A549 (cell line): Measurements from ENCODE around the gene DDX3X. TPM values are rescaled to one million over a fixed set of nuclear protein-coding genes. Genes with fewer than 3 reads are reported as not detected.
A peak's percentile ranks its signal among the peaks of the same experiment; 100 is the strongest.

Experiments
- ATAC-seq, 2 experiments: fragments of 200-7000 bp in 1 of 2; fragments of >200 bp in 1 of 2; cut with Nextera tagmentation in 1 of 2; cut with Tn5 transposase in 1 of 2; 3 replicates each; pipeline versions ENCODE4 v1.8.0 to v1.9.1; 2018 to 2020; ENCODE audit warnings: mild to moderate bottlenecking in 1 of 2, moderate library complexity in 1 of 2
- CTCF ChIA-PET: fragments of 300-600 bp; sonication (Branson Sonifier 250); formaldehyde crosslinking; extraction: SDS; loops from one replicate; lab custom pipeline; 2021; ENCODE audit warnings: antibody characterized with exemption, inconsistent platforms; lab: Yijun Ruan, JAX
- POLR2A ChIA-PET: fragments of 350-600 bp; formaldehyde crosslinking; extraction: SDS; loops from one replicate; lab custom pipeline; 2021; ENCODE audit warnings: antibody characterized with exemption, inconsistent platforms; lab: Yijun Ruan, JAX
- DNase-seq, 2 experiments: peaks; one replicate each; pipeline versions ENCODE4 v3.0.0 to v3.0.0-alpha.2; 2011 to 2016; ENCODE audit warnings: low read depth in 1 of 2, low spot score in 1 of 2
- FAIRE-seq: peaks from 2 replicates; lab custom pipeline; 2011; peaks lifted over from hg19 to GRCh38; lab: Jason Lieb, UNC
- H3K27ac ChIP-seq, 2 experiments: fragments of >200 bp; sonication (Bioruptor Twin); formaldehyde crosslinking; 3 replicates each; pipeline ENCODE4 v1.5.1; 2016 to 2017
- H3K4me1 ChIP-seq: fragments of >200 bp; sonication (Bioruptor Twin); formaldehyde crosslinking; 3 replicates; pipeline ENCODE4 v1.6.1; 2016
- H3K4me2 ChIP-seq: fragments of >200 bp; sonication (Bioruptor Twin); formaldehyde crosslinking; 3 replicates; pipeline ENCODE4 v1.6.1; 2016
- H3K4me3 ChIP-seq: fragments of >200 bp; sonication (Bioruptor Twin); formaldehyde crosslinking; 3 replicates; pipeline ENCODE4 v1.5.1; 2016
- H3K9me3 ChIP-seq: fragments of >200 bp; sonication (Bioruptor Twin); formaldehyde crosslinking; 3 replicates; pipeline ENCODE4 v1.6.1; 2016
- CBX2 ChIP-seq: fragments of 200-600 bp; sonication (generic); IDR thresholded peaks from 2 replicates; pipeline ENCODE4 v1.6.1; 2016; ENCODE audit warnings: low read depth, mild to moderate bottlenecking, borderline replicate concordance
- CBX8 ChIP-seq: fragments of 200-600 bp; sonication (generic); IDR thresholded peaks from 2 replicates; pipeline ENCODE4 v1.6.1; 2016
- CEBPB ChIP-seq, 2 experiments: fragments of >200 bp in 1 of 2; sonication (Bioruptor Twin) in 1 of 2; formaldehyde crosslinking in 1 of 2; IDR thresholded peaks; 2 replicates each; pipeline ENCODE4 v1.6.1; 2012 to 2016
- CHD2 ChIP-seq: fragments of 150-350 bp; IDR thresholded peaks from 2 replicates; pipeline ENCODE4 v1.6.1; 2014; ENCODE audit warnings: low read length; ENCODE audit not compliant: partially characterized antibody
- EP300 ChIP-seq, 2 experiments: fragments of >200 bp; sonication (Bioruptor Twin); formaldehyde crosslinking; IDR thresholded peaks; 2 replicates in 1 of 2; 3 replicates in 1 of 2; pipeline ENCODE4 v1.6.1; 2016 to 2017
- ESRRA ChIP-seq: fragments of 150-350 bp; IDR thresholded peaks from 2 replicates; pipeline ENCODE4 v1.6.1; 2014; ENCODE audit warnings: mild to moderate bottlenecking, low read length, borderline replicate concordance
- FOSL2 ChIP-seq, 2 experiments: fragments of 450-650 bp in 1 of 2; fragments of >200 bp in 1 of 2; sonication (Bioruptor Twin) in 1 of 2; formaldehyde crosslinking; IDR thresholded peaks; 2 replicates each; pipeline versions ENCODE4 v1.5.0 to v1.6.1; 2016 to 2020; ENCODE audit warnings: mild to moderate bottlenecking in 1 of 2, moderate library complexity in 1 of 2
- GATA3 ChIP-seq: IDR thresholded peaks from 2 replicates; pipeline ENCODE4 v1.6.1; 2012; ENCODE audit warnings: borderline replicate concordance
- HDAC2 ChIP-seq: fragments of 200-600 bp; sonication (generic); IDR thresholded peaks from 2 replicates; pipeline ENCODE4 v1.6.1; 2016
- HEYL ChIP-seq: fragments of 250-450 bp; sonication (Bioruptor Pico); IDR thresholded peaks from 2 replicates; pipeline ENCODE4 v1.8.0; 2021; ENCODE audit warnings: mild to moderate bottlenecking, moderate library complexity
- JUN ChIP-seq, 2 experiments: fragments of >200 bp; sonication (Bioruptor Twin); formaldehyde crosslinking; IDR thresholded peaks; 2 replicates in 1 of 2; 3 replicates in 1 of 2; pipeline ENCODE4 v1.6.1; 2016 to 2017
- JUNB ChIP-seq: fragments of >200 bp; sonication (Bioruptor Twin); formaldehyde crosslinking; IDR thresholded peaks from 2 replicates; pipeline ENCODE4 v1.6.1; 2016
- KDM5A ChIP-seq: fragments of 200-600 bp; sonication (generic); IDR thresholded peaks from 2 replicates; pipeline ENCODE4 v1.6.1; 2016; ENCODE audit warnings: antibody characterized with exemption, mild to moderate bottlenecking
- NR3C1 ChIP-seq: fragments of >200 bp; sonication (Bioruptor Twin); formaldehyde crosslinking; IDR thresholded peaks from 3 replicates; pipeline ENCODE4 v1.6.1; 2017
- PHF8 ChIP-seq: fragments of 200-600 bp; sonication (generic); IDR thresholded peaks from 2 replicates; pipeline ENCODE4 v1.6.1; 2016; ENCODE audit warnings: low read depth, mild to moderate bottlenecking, antibody characterized with exemption, moderate library complexity, borderline replicate concordance
- POLR2A ChIP-seq: IDR thresholded peaks from 2 replicates; pipeline ENCODE4 v1.6.1; 2012; ENCODE audit warnings: mild to moderate bottlenecking, low read length
- POLR2AphosphoS2 ChIP-seq: conservative IDR thresholded peaks from 2 replicates; pipeline ENCODE4 v1.6.1; 2012; ENCODE audit warnings: low read length, improper control_type of control experiment, inconsistent platforms
- RAD21 ChIP-seq, 2 experiments: fragments of >200 bp in 1 of 2; sonication (Bioruptor Twin) in 1 of 2; formaldehyde crosslinking in 1 of 2; IDR thresholded peaks in 1 of 2; conservative IDR thresholded peaks in 1 of 2; 2 replicates in 1 of 2; 3 replicates in 1 of 2; pipeline ENCODE4 v1.6.1; 2012 to 2018; ENCODE audit warnings: inconsistent platforms in 1 of 2
- RARB ChIP-seq: fragments of 250-450 bp; sonication (Bioruptor Pico); IDR thresholded peaks from 2 replicates; pipeline ENCODE4 v1.8.0; 2021; ENCODE audit warnings: mild to moderate bottlenecking, moderate library complexity
- RNF2 ChIP-seq: fragments of 200-600 bp; sonication (generic); IDR thresholded peaks from 2 replicates; pipeline ENCODE4 v1.6.1; 2016; ENCODE audit warnings: low read depth, mild to moderate bottlenecking, antibody characterized with exemption, moderate library complexity, borderline replicate concordance
- SREBF2 ChIP-seq: fragments of 450-650 bp; IDR thresholded peaks from 2 replicates; pipeline ENCODE4 v1.6.1; 2014; ENCODE audit warnings: mild to moderate bottlenecking, moderate library complexity
- TFCP2L1 ChIP-seq: fragments of 250-450 bp; sonication (Bioruptor Pico); IDR thresholded peaks from 2 replicates; pipeline ENCODE4 v1.5.0; 2021; ENCODE audit warnings: mild to moderate bottlenecking
- ZFP36 ChIP-seq: fragments of 450-650 bp; IDR thresholded peaks from 2 replicates; pipeline ENCODE4 v1.6.1; 2014; ENCODE audit warnings: borderline replicate concordance; ENCODE audit not compliant: partially characterized antibody
- ZNF302 ChIP-seq: fragments of 250-450 bp; sonication (Bioruptor Pico); IDR thresholded peaks from 2 replicates; pipeline ENCODE4 v1.9.0; 2021; ENCODE audit warnings: inconsistent platforms, mild to moderate bottlenecking, moderate library complexity
- ZSCAN20 ChIP-seq: fragments of 250-450 bp; sonication (Bioruptor Pico); IDR thresholded peaks from 2 replicates; pipeline ENCODE4 v1.8.0; 2022; ENCODE audit warnings: mild to moderate bottlenecking, moderate library complexity
- WGBS: methylation state at CpG from one replicate; pipeline ENCODE4 v1.1.6; 2017; ENCODE audit errors: missing lambda C conversion rate; 5-methylcytosine and 5-hydroxymethylcytosine counted together
- polyA plus RNA-seq, 4 experiments: library from polyadenylated mRNA; depleted of rRNA in 3 of 4; stranded (reverse); fragments of >200 nt; fragmentation: RNase III in 1 of 4; extraction: RNeasy Plus Mini Kit Qiagen cat#74134 plus additional on column Dnase treatment in 1 of 4; gene quantifications; 2 replicates in 3 of 4; 3 replicates in 1 of 4; pipeline ENCODE4 v1.2.3, GENCODE V29; 2011 to 2017
- TF ChIP-seq, protein P1 (sequence below): IDR thresholded peaks from 2 replicates; pipeline ENCODE4 v1.6.1; 2012; ENCODE audit warnings: low read depth, borderline replicate concordance
- TF ChIP-seq, protein P2 (sequence below): IDR thresholded peaks from 2 replicates; pipeline ENCODE4 v1.6.1; 2012
- TF ChIP-seq, protein P3 (sequence below): fragments of 150-350 bp; IDR thresholded peaks from 2 replicates; pipeline ENCODE4 v1.6.1; 2014; ENCODE audit warnings: low read depth, mild to moderate bottlenecking, low read length

DDX3X gene
- polyA plus RNA-seq, 2 of the 4 experiments (the other 2 are of a cell fraction) = 216 to 341 TPM

DNA sequence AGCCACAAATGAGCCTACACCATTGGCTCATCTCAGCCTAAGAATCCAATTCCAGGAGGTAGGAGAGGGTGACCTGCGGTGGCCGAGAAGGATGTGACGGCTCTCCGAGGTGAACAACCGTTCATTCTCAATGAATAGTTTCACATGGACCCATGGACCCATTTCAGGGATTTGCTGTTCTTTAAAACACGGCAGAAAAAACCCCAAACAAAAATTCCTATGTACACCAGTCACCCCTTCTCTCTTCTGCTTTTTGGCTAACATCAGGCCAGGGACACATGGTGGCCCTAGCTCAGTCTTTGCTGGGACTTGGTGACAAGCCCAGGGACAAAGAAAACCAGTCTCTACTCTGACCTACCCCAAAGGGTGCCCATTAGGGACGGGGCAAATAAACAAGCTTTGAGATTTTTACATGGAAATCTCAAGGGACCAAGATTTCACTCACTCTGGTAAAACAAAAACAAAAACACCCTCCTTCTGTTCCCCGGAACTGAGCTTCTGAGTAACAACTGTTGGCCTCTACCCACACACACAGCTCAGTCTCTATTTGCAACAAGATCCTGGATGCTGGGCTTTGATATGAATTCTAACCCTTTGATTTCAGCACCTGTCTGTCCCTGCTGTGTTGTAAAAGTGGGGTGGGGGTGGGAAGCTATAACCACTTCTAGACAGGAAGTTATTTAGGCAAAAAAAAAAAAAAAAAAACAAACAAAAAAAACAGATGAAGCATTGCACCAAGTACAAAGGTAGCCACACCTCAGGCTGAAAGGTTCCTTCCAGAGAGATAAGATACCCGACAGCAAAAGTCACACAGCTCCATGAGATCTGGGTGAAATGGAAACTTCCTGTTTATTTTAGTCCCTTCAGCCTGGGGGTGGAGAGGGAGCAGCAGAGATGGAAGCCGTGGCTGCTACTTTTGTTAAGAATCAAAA, 49.0 kb downstream of the DDX3X start:
- peak; percentile 72 to 77 for ATAC-seq
- peak overlapping the region; percentile 76 for H3K4me2 ChIP-seq
- WGBS = 44% methylated on average over 10 of the region's 10 CpGs
- TF ChIP-seq ZSCAN20 (CRISPR knock-in tag) = no peak
- TF ChIP-seq POLR2AphosphoS2 = no peak
- no peak for TF ChIP-seq SREBF2
- 0 out of 5 replicates have a peak, but pooled peaks of 1 of the 2 experiments have one; percentile 3 for TF ChIP-seq JUN (IDR thresholded peaks at IDR 0.05)
- TF ChIP-seq, all 56 proteins: peak for 1
- CTCF ChIA-PET = interaction anchor here (0.5 to 1.2 kb wide), 3 partner anchors 35 to 169 kb away, joined by 3 to 4 read pairs (median 3); no protein-coding TSS in a partner anchor
- FAIRE-seq (no peak), DNase-seq (peak in 1 of 2 experiments; percentile 77)
- Histone ChIP-seq H3K4me1 (peaks cover 40% of the 10 kb centered on the region), H3K9me3 (peaks cover 5% of the 10 kb centered on the region), H3K27ac (peak overlapping the region; percentile 90 to 91), H3K4me3 (peak overlapping the region; percentile 3; the same call in 1 of the 3 replicates)
- POLR2A ChIA-PET = interaction anchor here (1.1 to 2.7 kb wide), 3 partner anchors 29 to 59 kb away, joined by 4 to 19 read pairs (median 8); partner anchors contain the start of gene DDX3X

DNA sequence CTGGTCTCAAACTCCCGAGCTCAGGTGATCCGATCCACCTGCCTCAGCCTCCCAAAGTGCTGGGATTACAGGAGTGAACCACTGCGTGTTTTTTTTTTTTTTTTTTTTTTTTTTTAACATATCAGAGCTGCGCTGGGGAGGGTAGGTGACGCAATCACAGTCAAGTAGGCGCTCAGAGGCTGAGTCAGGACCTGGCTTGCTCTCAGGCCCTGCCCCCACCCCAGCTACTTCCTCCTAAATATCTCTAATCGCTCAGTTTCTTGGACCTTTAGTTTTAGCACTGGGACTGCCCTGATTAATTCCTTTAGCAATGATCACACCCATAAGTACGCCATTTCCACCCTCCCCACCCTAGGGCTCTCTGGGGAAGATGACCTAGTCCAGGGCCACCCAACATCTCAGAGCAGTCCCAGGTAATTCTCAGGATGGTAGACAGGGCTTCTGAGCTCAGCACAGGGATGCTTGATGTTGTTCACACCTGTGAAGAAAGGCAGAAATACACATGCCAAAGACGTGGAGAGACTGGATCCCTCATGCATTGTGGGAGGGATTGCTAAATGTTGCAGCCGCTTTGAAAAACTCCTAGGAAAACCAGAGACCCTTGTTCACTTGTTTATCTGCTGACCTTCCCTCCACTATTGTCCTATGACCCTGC, 50.2 kb downstream of the DDX3X start:
- ChIA-PET CTCF (no interaction called here), POLR2A (interaction anchor here (0.6 to 2.7 kb wide), 5 partner anchors 28 to 308 kb away, joined by 3 to 19 read pairs (median 4); partner anchors contain the start of gene DDX3X)
- Histone ChIP-seq H3K4me3 (peak overlapping the region; percentile 3; the same call in 1 of the 3 replicates), H3K4me2 (peak overlapping the region; percentile 76), H3K27ac (peak overlapping the region; percentile 90 to 91), H3K9me3 (peaks cover 5% of the 10 kb centered on the region), H3K4me1 (peaks cover 48% of the 10 kb centered on the region)
- FAIRE-seq = peak; percentile 65
- peak in 1 of 2 experiments; percentile 89 for DNase-seq
- TF ChIP-seq TFCP2L1 (no peak), ZNF302 (CRISPR knock-in tag) (no peak), SREBF2 (no peak), CBX8 (no peak), HEYL (no peak), RAD21 (conservative IDR thresholded peaks at IDR 0.05 in 1 of 2, IDR thresholded peaks at IDR 0.05 in 1 of 2) (0 out of 5 replicates have a peak, but pooled peaks of 1 of the 2 experiments have one; percentile 19), FOSL2 (IDR thresholded peaks at IDR 0.05) (0 out of 2 replicates have a peak, but pooled peaks have one; percentile 46), FOSL2 (CRISPR knock-in tag; IDR thresholded peaks at IDR 0.05) (peak; percentile 76), JUNB (peak; percentile 39; the same call in 1 of the 2 replicates), ZSCAN20 (CRISPR knock-in tag) (no peak), NR3C1 (no peak), ESRRA (no peak), POLR2A (no peak), CEBPB (IDR thresholded peaks at IDR 0.05) (peak; percentile 74 to 94; a peak in 3 of 4 replicates), KDM5A (no peak), HDAC2 (no peak), CHD2 (peak; percentile 36), PHF8 (no peak), GATA3 (no peak; the same call in 1 of the 2 replicates), EP300 (IDR thresholded peaks at IDR 0.05) (no peak), RARB (CRISPR knock-in tag) (no peak), ZFP36 (no peak), POLR2AphosphoS2 (no peak), RNF2 (no peak), CBX2 (no peak)
- TF ChIP-seq, protein P1, sequence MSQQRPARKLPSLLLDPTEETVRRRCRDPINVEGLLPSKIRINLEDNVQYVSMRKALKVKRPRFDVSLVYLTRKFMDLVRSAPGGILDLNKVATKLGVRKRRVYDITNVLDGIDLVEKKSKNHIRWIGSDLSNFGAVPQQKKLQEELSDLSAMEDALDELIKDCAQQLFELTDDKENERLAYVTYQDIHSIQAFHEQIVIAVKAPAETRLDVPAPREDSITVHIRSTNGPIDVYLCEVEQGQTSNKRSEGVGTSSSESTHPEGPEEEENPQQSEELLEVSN = no peak
- TF ChIP-seq, protein P2, sequence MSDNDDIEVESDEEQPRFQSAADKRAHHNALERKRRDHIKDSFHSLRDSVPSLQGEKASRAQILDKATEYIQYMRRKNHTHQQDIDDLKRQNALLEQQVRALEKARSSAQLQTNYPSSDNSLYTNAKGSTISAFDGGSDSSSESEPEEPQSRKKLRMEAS = no peak
- TF ChIP-seq, protein P3, sequence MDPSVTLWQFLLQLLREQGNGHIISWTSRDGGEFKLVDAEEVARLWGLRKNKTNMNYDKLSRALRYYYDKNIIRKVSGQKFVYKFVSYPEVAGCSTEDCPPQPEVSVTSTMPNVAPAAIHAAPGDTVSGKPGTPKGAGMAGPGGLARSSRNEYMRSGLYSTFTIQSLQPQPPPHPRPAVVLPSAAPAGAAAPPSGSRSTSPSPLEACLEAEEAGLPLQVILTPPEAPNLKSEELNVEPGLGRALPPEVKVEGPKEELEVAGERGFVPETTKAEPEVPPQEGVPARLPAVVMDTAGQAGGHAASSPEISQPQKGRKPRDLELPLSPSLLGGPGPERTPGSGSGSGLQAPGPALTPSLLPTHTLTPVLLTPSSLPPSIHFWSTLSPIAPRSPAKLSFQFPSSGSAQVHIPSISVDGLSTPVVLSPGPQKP = no peak
- TF ChIP-seq, all 56 proteins: peak for 5
- WGBS = 15% methylated on average over 9 of the region's 10 CpGs
- peak; percentile 72 to 79 for ATAC-seq
